GM12874 (cell line): ENCODE data around the gene SPSB4.
A peak's percentile ranks its signal among the peaks of the same experiment; 100 is the strongest.

ENCODE experiments used
- CTCF ChIP-seq: IDR thresholded peaks from 2 replicates; pipeline ENCODE4 v1.5.1; 2011; ENCODE audit warnings: low read depth, mild to moderate bottlenecking, control low read depth, low read length, moderate library complexity; ENCODE audit not compliant: insufficient read depth

The SPSB4 gene

GRCh38 chr3:141047168-141047567, 4.0 kb upstream of the SPSB4 start:
- no peak for TF ChIP-seq CTCF

- TF ChIP-seq CTCF = peak; percentile 3; the same call in 1 of the 2 replicates
Observed at GRCh38 chr3:141049681-141050080, 1.5 kb upstream of the SPSB4 start.

GRCh38 chr3:141051443-141052200, 475 bp downstream of the SPSB4 start:
- no peak for TF ChIP-seq CTCF

GRCh38 chr3:141052201-141053069, 1.3 kb downstream of the SPSB4 start:
- no peak for TF ChIP-seq CTCF

- no peak for TF ChIP-seq CTCF
Observed at GRCh38 chr3:141055136-141055535, 4.0 kb downstream of the SPSB4 start.

GRCh38 chr3:141055536-141056445, 4.6 kb downstream of the SPSB4 start:
- TF ChIP-seq CTCF = no peak
